Kidney (tissue), 14 donors: ENCODE measurements around the gene PNPLA6. TPM values are rescaled to one million over a fixed set of nuclear protein-coding genes. Genes with fewer than 3 reads are reported as not detected.
A peak's percentile ranks its signal among the peaks of the same experiment; 100 is the strongest.

Experiments used
- DNase-seq, 5 donors: peaks; one replicate each; pipeline ENCODE4 v3.0.0-alpha.2; 2013 to 2020
- FAIRE-seq: peaks from 2 replicates; lab custom pipeline; 2012; peaks lifted over from hg19 to GRCh38; lab: Jason Lieb, UNC
- H3K27ac ChIP-seq, 2 donors: one replicate each; pipeline ENCODE4 v1.7.0; 2013; ENCODE audit warnings: low read depth in 2 of 2, low read length in 2 of 2, inconsistent platforms in 1 of 2
- H3K27me3 ChIP-seq: one replicate; pipeline ENCODE4 v1.7.1; 2013; ENCODE audit warnings: low read length, inconsistent platforms; ENCODE audit not compliant: control insufficient read depth, insufficient read depth
- H3K36me3 ChIP-seq, 3 donors: one replicate each; pipeline versions ENCODE4 v1.7.0 to v1.7.1; 2013; ENCODE audit warnings: low read length in 3 of 3, control low read depth in 1 of 3, inconsistent platforms in 1 of 3; ENCODE audit not compliant: insufficient read depth in 3 of 3, control insufficient read depth in 2 of 3
- H3K4me1 ChIP-seq, 3 donors: one replicate each; pipeline versions ENCODE4 v1.7.0 to v1.7.1; 2013; ENCODE audit warnings: low read length in 3 of 3, inconsistent platforms in 1 of 3, low read depth in 1 of 3; ENCODE audit not compliant: control insufficient read depth in 2 of 3, insufficient read depth in 2 of 3
- H3K4me3 ChIP-seq, 3 donors: one replicate each; pipeline versions ENCODE4 v1.7.0 to v1.8.1; 2013; ENCODE audit warnings: low read length in 3 of 3, control low read depth in 1 of 3, inconsistent platforms in 1 of 3
- H3K9ac ChIP-seq, 3 donors: one replicate each; pipeline versions ENCODE4 v1.7.0 to v1.7.1; 2013; ENCODE audit warnings: low read length in 3 of 3, control low read depth in 1 of 3, inconsistent platforms in 1 of 3
- H3K9me3 ChIP-seq, 3 donors: one replicate each; pipeline versions ENCODE4 v1.7.0 to v1.7.1; 2013; ENCODE audit warnings: low read length in 3 of 3, control low read depth in 1 of 3, inconsistent platforms in 1 of 3; ENCODE audit not compliant: control insufficient read depth in 2 of 3, insufficient read depth in 1 of 3
- intact Hi-C: fragments of 100-400 bp; cut with DNase I; formaldehyde crosslinking; loops from one replicate; pipeline ENCODE4 v1.11.1; 2022
- polyA plus RNA-seq: library from polyadenylated mRNA; stranded (reverse); fragments of 350-450 nt; fragmentation: Illumina TruSeq; extraction: RNeasy Lipid Tissue Mini Kit (QIAGEN cat#74804); gene quantifications from one replicate; pipeline ENCODE4 v1.2.3, GENCODE V29; 2014; ENCODE audit warnings: low read depth, low replicate concordance; ENCODE audit not compliant: insufficient read depth
- total RNA-seq: library from RNA; stranded (reverse); fragmentation: NEBNext Ultra II Directional; extraction: Animal tissue kit (Norgen Biotek cat#: 25700); gene quantifications from one replicate; pipeline ENCODE4 v1.2.1, GENCODE V29; 2021
- TF ChIP-seq, protein P1 (sequence below): IDR thresholded peaks from 3 replicates; pipeline ENCODE4 v1.5.1; 2012; ENCODE audit warnings: mild to moderate bottlenecking, moderate library complexity, borderline replicate concordance; ENCODE audit not compliant: insufficient read depth; ENCODE audit errors: extremely low read depth
- donor health status: control.
- donor health status: control.
- donor health status: control.
- donor health status: control.
- donor health status: control.
- donor health status: DM: yes; HTN: yes; CAD: no.
- donor health status: Normal renal cell carcinoma (clear cell type).

The PNPLA6 gene
- total and polyA plus RNA-seq, 2 donors from 2014 or later, result 80.9 to 101 TPM

GRCh38 chr19:7561325-7561724 is 25.8 kb downstream of the PNPLA6 start:
- DNase-seq (no peak), FAIRE-seq (no peak)
- Histone ChIP-seq H3K9me3 (peaks cover 0 to 2% (median 0%) of the 10 kb centered on the region in 3 donors), H3K4me3 (no peak overlapping the region), H3K4me1 (no peaks in the 10 kb centered on the region), H3K27me3 (no peaks in the 10 kb centered on the region), H3K27ac (no peak overlapping the region), H3K9ac (no peak overlapping the region), H3K36me3 (peaks cover 4 to 20% (median 19%) of the 10 kb centered on the region in 3 donors)
- intact Hi-C loops, result no loop called here
- TF ChIP-seq, protein P1, sequence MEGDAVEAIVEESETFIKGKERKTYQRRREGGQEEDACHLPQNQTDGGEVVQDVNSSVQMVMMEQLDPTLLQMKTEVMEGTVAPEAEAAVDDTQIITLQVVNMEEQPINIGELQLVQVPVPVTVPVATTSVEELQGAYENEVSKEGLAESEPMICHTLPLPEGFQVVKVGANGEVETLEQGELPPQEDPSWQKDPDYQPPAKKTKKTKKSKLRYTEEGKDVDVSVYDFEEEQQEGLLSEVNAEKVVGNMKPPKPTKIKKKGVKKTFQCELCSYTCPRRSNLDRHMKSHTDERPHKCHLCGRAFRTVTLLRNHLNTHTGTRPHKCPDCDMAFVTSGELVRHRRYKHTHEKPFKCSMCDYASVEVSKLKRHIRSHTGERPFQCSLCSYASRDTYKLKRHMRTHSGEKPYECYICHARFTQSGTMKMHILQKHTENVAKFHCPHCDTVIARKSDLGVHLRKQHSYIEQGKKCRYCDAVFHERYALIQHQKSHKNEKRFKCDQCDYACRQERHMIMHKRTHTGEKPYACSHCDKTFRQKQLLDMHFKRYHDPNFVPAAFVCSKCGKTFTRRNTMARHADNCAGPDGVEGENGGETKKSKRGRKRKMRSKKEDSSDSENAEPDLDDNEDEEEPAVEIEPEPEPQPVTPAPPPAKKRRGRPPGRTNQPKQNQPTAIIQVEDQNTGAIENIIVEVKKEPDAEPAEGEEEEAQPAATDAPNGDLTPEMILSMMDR, result no peak

GRCh38 chr19:7562646-7563393 is 27.3 kb downstream of the PNPLA6 start:
- no peak for FAIRE-seq
- Histone ChIP-seq H3K9ac (no peak overlapping the region), H3K9me3 (peaks cover 0 to under 1% (median 0%) of the 10 kb centered on the region in 3 donors), H3K27me3 (no peaks in the 10 kb centered on the region), H3K4me1 (no peaks in the 10 kb centered on the region), H3K4me3 (no peak overlapping the region), H3K36me3 (peaks cover 2 to 12% (median 8%) of the 10 kb centered on the region in 3 donors), H3K27ac (no peak overlapping the region)
- peak in 1 of 5 donors; percentile 16 for DNase-seq
- TF ChIP-seq, protein P1, result no peak
- intact Hi-C loops, result no loop called here

GRCh38 chr19:7564866-7565265 is 29.3 kb downstream of the PNPLA6 start:
- TF ChIP-seq, protein P1, result no peak
- Histone ChIP-seq H3K36me3 (peaks cover 0 to 5% (median 0%) of the 10 kb centered on the region in 3 donors), H3K27me3 (no peaks in the 10 kb centered on the region), H3K9me3 (no peaks in the 10 kb centered on the region), H3K4me1 (no peaks in the 10 kb centered on the region), H3K4me3 (no peak overlapping the region), H3K9ac (no peak overlapping the region), H3K27ac (no peak overlapping the region)
- DNase-seq (no peak), FAIRE-seq (no peak)
- intact Hi-C loops, result no loop called here
